HUES64 (cell line): ENCODE results near the gene TOX3.

Source experiments
- H3K27ac ChIP-seq: 2 replicates; pipeline ENCODE4 v1.7.0; 2013; ENCODE audit warnings: low read depth, low read length, inconsistent platforms
- H3K27me3 ChIP-seq: 2 replicates; pipeline ENCODE4 v1.6.1; 2013; ENCODE audit warnings: mild to moderate bottlenecking, low read length; ENCODE audit not compliant: insufficient read depth
- H3K36me3 ChIP-seq: 2 replicates; pipeline ENCODE4 v1.6.1; 2013; ENCODE audit warnings: mild to moderate bottlenecking, low read length; ENCODE audit not compliant: insufficient read depth
- H3K4me1 ChIP-seq: 2 replicates; pipeline ENCODE4 v1.6.1; 2013; ENCODE audit warnings: mild to moderate bottlenecking, low read length, moderate library complexity; ENCODE audit not compliant: insufficient read depth
- H3K4me3 ChIP-seq: 2 replicates; pipeline ENCODE4 v1.5.1; 2013; ENCODE audit warnings: mild to moderate bottlenecking, low read length, moderate library complexity
- H3K9ac ChIP-seq: 2 replicates; pipeline ENCODE4 v1.6.1; 2013; ENCODE audit warnings: mild to moderate bottlenecking, low read depth, low read length
- H3K9me3 ChIP-seq: 2 replicates; pipeline ENCODE4 v1.6.1; 2013; ENCODE audit warnings: low read depth, low read length; ENCODE audit not compliant: insufficient read depth
- WGBS: fragments of 150-250, 120-280 bp; methylation state at CpG from one replicate; pipeline ENCODE4 v1.1.7; 2013; ENCODE audit warnings: missing lambda C conversion rate; 5-methylcytosine and 5-hydroxymethylcytosine counted together

The TOX3 gene

DNA sequence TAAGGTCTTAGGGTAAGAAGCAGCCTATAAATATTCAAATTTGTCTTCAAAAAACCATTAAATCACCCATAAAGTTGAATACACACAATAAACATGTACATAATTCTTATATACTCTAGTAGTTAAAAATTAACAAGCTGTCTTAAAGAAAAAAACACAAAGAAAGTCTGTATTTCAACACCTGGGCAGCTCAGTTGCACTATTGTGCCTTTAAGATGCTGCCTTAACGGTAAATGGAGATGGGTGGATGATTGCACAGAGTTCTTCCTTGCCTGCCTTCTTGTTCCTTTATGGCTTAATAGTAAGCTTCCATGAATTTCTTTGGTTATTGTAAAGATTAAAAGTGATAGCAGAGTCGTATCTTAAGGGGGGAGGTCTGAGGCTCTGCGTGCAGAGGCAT is 105.1 kb downstream of the TOX3 start:
- Histone ChIP-seq H3K27ac (no peak overlapping the region), H3K4me3 (no peak overlapping the region), H3K4me1 (peaks cover 24% of the 10 kb centered on the region), H3K36me3 (peaks cover 81% of the 10 kb centered on the region), H3K27me3 (no peaks in the 10 kb centered on the region), H3K9me3 (no peaks in the 10 kb centered on the region), H3K9ac (no peak overlapping the region)
- 94% methylated on average over 3 of the region's 3 CpGs for WGBS

DNA sequence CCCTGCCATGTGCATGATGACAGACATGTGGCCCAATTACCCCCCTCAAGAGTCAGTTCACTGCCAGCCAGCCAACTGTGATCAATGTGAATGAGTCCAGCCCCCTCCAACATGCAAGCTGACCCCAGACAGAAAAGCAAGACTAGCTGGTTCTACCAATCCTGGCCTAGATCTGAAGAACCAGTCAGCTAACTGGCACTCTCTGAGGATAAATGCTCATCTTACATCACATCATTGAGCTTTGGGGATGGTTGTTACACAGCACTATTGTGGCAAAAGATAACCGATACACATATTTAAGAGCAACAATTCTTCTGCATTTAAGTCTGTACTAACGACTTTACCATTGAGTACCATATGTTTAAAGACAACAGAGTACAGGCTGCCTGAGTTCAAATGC is 106.7 kb downstream of the TOX3 start:
- peaks cover 74% of the 10 kb centered on the region for H3K36me3 ChIP-seq
- H3K9ac ChIP-seq = no peak overlapping the region
- 98% methylated on average over 2 of the region's 2 CpGs for WGBS
- peaks cover 15% of the 10 kb centered on the region for H3K4me1 ChIP-seq
- H3K27me3 ChIP-seq = no peaks in the 10 kb centered on the region
- H3K9me3 ChIP-seq = no peaks in the 10 kb centered on the region
- H3K27ac ChIP-seq = no peak overlapping the region
- no peak overlapping the region for H3K4me3 ChIP-seq

DNA sequence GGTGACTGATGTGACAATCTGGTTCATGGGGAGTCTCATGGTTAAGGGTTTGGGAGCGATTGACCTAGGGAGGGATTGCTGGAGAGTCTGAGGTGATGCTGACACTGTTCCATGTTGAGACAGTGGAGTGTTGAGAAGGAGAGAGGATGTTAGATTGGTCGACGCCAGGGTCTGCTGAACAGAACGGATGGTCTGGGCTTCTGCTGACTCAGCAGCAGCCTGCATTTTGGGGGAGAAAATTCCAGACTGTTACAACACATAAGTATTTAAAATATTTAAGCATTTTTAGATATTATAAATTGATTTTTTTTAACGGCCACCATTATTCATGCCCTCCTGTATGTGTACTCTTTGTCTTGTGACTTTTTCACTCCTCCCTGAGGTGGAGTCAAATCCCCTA is 107.2 kb downstream of the TOX3 start:
- H3K9me3 ChIP-seq = no peaks in the 10 kb centered on the region
- H3K27ac ChIP-seq = no peak overlapping the region
- no peak overlapping the region for H3K4me3 ChIP-seq
- H3K4me1 ChIP-seq = peaks cover 15% of the 10 kb centered on the region
- H3K27me3 ChIP-seq = no peaks in the 10 kb centered on the region
- WGBS = 91% methylated on average over 5 of the region's 5 CpGs
- H3K9ac ChIP-seq = no peak overlapping the region
- peaks cover 69% of the 10 kb centered on the region for H3K36me3 ChIP-seq

DNA sequence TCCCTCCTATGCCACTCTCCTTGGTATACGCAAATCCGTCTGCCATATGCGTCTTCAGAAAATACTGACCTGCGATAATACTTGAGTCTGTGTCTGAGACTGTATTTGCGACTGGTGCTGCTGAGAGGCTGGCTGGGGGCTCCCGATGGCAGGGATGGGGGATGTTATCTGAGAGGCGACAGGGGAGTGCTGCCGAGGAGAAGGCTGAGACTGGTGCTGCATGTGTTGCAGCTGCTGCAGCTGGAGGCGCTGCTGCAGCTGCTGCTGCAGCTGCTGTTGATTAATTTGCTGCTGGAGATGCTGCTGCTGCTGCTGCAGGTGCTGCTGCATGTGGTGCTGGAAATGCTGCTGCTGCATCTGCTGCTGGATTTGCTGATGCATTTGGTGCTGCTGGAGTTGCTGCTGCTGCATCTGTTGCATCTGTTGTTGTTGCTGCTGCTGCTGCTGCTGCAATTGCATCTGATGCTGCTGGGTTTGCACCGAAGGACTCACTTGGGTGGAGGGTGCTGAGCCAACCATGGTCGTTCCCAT is 107.7 kb downstream of the TOX3 start:
- no peaks in the 10 kb centered on the region for H3K9me3 ChIP-seq
- 95% methylated on average over 11 of the region's 11 CpGs for WGBS
- H3K4me1 ChIP-seq = peaks cover 15% of the 10 kb centered on the region
- no peak overlapping the region for H3K4me3 ChIP-seq
- H3K27me3 ChIP-seq = no peaks in the 10 kb centered on the region
- peaks cover 64% of the 10 kb centered on the region for H3K36me3 ChIP-seq
- no peak overlapping the region for H3K27ac ChIP-seq
- H3K9ac ChIP-seq = no peak overlapping the region

DNA sequence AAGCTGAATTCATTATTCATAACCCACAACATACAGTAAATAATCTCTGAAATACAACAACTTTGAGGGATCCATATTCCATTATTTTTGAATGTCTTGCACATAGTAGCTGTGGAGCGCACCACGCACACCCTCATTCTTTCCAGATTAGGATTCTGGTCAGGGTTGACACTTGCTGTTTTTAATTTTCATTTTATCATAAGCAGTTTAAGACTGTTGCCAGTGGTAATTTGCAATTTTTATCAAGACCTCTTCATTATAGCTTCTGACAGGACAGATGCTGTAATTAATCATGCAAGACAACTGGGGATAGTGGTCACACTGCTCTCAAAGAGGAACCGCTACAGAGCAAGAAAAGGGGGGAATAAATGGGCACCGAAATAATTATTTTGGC is 109.7 kb downstream of the TOX3 start:
- peaks cover 44% of the 10 kb centered on the region for H3K36me3 ChIP-seq
- H3K9me3 ChIP-seq = no peaks in the 10 kb centered on the region
- no peak overlapping the region for H3K4me3 ChIP-seq
- no peaks in the 10 kb centered on the region for H3K27me3 ChIP-seq
- no peak overlapping the region for H3K9ac ChIP-seq
- WGBS = 98% methylated on average over 4 of the region's 4 CpGs
- peaks cover 15% of the 10 kb centered on the region for H3K4me1 ChIP-seq
- H3K27ac ChIP-seq = no peak overlapping the region

DNA sequence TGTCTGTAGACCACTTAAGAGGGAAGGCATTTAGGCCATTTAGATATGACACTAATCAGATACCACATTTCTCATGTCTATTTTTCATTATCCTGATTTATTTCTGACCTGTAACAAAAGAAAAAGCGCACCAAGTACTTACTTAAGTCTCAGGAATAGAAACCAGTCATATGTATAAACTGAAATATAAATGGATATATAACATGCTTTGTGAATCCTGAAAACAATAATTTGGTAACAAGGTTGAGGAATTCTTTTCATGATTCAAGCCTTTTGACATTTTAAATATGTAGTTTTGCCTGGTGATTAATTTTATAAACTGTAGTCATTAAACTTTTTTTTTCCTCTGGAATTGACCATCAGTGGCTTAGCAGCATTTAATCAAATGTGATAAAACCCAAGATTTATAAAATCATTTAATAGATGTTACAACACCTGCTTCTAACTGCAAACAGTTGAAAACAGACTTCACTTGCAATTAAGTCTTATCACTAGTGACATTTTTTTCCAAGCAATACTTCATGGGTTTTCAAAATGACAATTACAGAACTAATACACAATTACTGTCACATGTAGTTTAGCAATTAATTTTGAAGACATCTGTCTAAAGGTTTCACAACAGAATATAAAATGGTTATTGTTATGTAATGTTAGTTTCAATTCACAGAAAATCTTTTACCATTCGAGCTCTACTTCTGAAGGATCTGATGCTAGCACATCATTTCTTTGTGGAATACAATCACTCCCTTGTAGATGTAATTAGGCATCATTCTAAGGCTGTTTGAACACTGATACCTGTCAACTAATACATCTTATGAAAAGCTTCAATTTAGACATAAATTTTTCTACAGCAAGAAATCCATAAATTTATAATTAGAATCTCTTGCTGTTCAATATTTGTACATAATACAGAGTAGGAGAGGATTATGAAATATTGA is 110.3 kb downstream of the TOX3 start:
- Histone ChIP-seq H3K27me3 (no peaks in the 10 kb centered on the region), H3K4me3 (no peak overlapping the region), H3K4me1 (peaks cover 15% of the 10 kb centered on the region), H3K27ac (no peak overlapping the region), H3K36me3 (peaks cover 37% of the 10 kb centered on the region), H3K9ac (no peak overlapping the region), H3K9me3 (no peaks in the 10 kb centered on the region)
- WGBS = 88% methylated on average over 1 of the region's 2 CpGs

DNA sequence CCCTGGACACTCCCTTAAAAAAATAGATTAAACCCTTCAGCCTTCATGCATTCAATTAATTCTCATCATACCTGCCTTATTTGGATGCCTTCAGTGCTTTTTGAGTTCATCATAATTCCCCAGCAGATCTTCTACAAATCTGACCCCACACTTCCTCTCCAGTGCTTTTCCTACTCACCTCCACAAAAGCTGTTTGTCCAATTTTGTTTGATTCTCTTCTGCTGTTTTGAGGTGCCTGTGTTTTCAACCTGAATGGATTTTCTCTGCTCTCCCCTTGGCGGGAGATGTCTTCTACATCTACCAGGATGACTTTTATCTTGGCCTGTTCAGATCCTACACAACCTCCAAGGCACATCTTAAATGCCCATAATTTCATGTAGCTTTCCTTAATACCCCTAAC is 112.7 kb downstream of the TOX3 start:
- peaks cover 15% of the 10 kb centered on the region for H3K4me1 ChIP-seq
- H3K27ac ChIP-seq = no peak overlapping the region
- no peak overlapping the region for H3K9ac ChIP-seq
- H3K9me3 ChIP-seq = no peaks in the 10 kb centered on the region
- 86% methylated on average over 1 of the region's 1 CpG for WGBS
- H3K27me3 ChIP-seq = no peaks in the 10 kb centered on the region
- H3K4me3 ChIP-seq = no peak overlapping the region
- peaks cover 16% of the 10 kb centered on the region for H3K36me3 ChIP-seq

DNA sequence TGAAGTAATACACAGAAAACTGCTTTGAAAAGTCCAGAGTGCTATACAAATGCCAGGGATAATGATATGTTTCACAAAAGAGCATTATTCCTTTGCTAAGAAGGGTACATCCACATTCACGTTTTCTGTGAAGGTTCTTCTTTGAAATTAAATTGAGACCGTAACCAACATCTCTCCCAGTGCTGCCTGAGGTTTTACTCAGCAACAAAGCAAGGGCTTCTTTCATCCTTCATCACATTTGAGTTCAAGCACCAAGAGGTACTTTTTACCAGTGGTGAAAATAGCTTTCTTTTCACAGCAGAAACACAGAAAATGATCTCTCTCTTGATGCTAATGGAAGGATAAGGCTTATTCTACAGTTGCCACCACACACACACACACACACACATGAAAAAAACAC is 113.3 kb downstream of the TOX3 start:
- Histone ChIP-seq H3K27ac (no peak overlapping the region), H3K27me3 (no peaks in the 10 kb centered on the region), H3K9ac (no peak overlapping the region), H3K4me1 (peaks cover 15% of the 10 kb centered on the region), H3K9me3 (no peaks in the 10 kb centered on the region), H3K36me3 (peaks cover 10% of the 10 kb centered on the region), H3K4me3 (no peak overlapping the region)
- WGBS = 88% methylated on average over 2 of the region's 2 CpGs

DNA sequence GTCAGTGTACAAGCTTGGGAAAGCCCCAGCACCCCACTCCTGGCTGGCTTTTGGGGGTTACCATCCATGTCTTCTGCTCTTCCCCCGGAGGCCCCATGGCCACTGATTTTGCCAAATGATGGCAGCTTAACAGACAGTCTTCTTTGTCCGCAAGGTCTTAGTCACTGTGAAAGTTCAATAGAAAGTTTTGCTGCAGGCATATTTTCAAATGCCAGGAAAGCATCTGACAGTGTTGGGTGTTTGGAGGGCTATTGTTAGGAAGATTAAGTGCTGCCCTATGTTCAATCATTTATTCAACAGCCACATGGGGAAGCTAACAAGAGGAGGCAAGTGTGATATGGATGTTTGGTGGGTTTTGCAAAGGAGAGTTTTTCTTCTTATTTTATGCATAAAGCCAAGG is 122.4 kb downstream of the TOX3 start:
- WGBS = 95% methylated on average over 2 of the region's 2 CpGs
- no peaks in the 10 kb centered on the region for H3K36me3 ChIP-seq
- no peaks in the 10 kb centered on the region for H3K9me3 ChIP-seq
- H3K27me3 ChIP-seq = no peaks in the 10 kb centered on the region
- H3K27ac ChIP-seq = no peak overlapping the region
- H3K4me3 ChIP-seq = no peak overlapping the region
- no peaks in the 10 kb centered on the region for H3K4me1 ChIP-seq
- H3K9ac ChIP-seq = no peak overlapping the region

DNA sequence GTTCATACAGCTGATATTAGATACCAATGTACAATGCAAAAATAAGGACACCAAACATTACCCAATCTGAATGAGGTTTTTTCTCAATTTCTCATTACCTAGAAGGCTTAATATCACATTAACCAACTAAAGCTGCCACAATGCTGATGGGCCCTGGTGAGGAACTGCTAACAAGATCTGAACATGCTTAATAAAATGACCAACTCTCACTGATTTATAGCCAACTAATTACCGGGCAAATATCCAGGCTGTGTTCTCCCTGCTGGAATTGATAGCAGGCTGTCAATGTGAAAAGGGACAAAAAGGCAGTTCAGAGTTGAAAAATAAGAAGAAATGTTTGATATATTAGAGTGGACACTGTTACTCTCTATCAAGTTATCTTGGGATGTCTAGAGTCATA is 124.6 kb downstream of the TOX3 start:
- no peaks in the 10 kb centered on the region for H3K9me3 ChIP-seq

DNA sequence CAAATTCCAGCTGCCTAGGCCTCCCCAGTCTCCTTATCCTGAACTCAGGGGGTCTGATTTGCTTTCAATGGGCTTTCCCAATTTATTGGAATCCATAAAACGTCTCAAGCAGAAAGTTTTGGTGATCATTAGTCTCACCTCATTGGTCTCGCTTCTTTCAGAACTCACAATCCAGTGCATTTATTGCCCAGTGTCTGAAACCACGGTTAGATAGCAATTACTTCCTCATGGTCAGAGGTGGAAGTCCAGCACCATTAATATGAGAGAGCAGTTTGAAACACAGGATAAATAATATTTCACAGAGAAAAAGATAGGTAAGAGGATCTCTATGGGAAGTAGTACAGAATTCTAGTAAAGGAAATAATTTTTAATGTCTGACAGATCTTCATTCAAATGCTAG is 128.7 kb downstream of the TOX3 start:
- WGBS = 93% methylated on average over 3 of the region's 3 CpGs

More for the DNA sequence above, 124.6 kb downstream of the TOX3 start:
- H3K36me3 ChIP-seq = no peaks in the 10 kb centered on the region
- H3K4me3 ChIP-seq = no peak overlapping the region
- H3K9ac ChIP-seq = no peak overlapping the region
- 95% methylated on average over 1 of the region's 1 CpG for WGBS
- H3K4me1 ChIP-seq = no peaks in the 10 kb centered on the region
- no peak overlapping the region for H3K27ac ChIP-seq
- no peaks in the 10 kb centered on the region for H3K27me3 ChIP-seq

More for the DNA sequence above, 128.7 kb downstream of the TOX3 start:
- H3K4me3 ChIP-seq = no peak overlapping the region
- peaks cover 9% of the 10 kb centered on the region; the same call in 1 of the 2 replicates for H3K9me3 ChIP-seq
- no peaks in the 10 kb centered on the region for H3K27me3 ChIP-seq
- H3K4me1 ChIP-seq = no peaks in the 10 kb centered on the region
- H3K27ac ChIP-seq = no peak overlapping the region
- H3K36me3 ChIP-seq = no peaks in the 10 kb centered on the region
- no peak overlapping the region for H3K9ac ChIP-seq
